ENCODE measurements around the gene PRDM2.

DNA sequence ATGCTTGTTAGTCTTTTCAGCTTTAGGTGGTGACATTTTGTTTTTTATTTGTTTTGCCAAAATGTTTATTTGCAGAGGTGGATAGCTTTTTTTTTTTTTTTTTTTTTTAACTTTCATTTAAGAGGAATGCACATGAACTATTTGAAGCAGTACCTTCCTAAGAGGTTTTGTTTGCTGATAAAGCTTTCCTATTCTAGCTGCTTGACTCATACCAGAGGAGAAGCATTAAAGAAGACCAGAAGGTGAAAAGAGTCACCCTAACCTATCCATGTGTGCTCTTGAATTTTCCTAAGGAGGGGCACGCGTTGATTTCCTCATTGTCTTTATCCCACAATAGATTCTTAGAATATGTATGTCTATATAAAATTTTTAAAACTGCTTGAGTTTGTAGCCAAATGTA, 57.7 kb downstream of the PRDM2 start:
- TF ChIP-seq, protein P1, sequence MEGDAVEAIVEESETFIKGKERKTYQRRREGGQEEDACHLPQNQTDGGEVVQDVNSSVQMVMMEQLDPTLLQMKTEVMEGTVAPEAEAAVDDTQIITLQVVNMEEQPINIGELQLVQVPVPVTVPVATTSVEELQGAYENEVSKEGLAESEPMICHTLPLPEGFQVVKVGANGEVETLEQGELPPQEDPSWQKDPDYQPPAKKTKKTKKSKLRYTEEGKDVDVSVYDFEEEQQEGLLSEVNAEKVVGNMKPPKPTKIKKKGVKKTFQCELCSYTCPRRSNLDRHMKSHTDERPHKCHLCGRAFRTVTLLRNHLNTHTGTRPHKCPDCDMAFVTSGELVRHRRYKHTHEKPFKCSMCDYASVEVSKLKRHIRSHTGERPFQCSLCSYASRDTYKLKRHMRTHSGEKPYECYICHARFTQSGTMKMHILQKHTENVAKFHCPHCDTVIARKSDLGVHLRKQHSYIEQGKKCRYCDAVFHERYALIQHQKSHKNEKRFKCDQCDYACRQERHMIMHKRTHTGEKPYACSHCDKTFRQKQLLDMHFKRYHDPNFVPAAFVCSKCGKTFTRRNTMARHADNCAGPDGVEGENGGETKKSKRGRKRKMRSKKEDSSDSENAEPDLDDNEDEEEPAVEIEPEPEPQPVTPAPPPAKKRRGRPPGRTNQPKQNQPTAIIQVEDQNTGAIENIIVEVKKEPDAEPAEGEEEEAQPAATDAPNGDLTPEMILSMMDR (tag by site-specific recombination; IDR thresholded peaks at IDR 0.05), result no peak
- TF ChIP-seq ZNF76 (tag by site-specific recombination; IDR thresholded peaks at IDR 0.05; ENCODE audit: borderline replicate concordance, low read depth) (no peak), YY1 (tag by site-specific recombination; IDR thresholded peaks at IDR 0.05) (no peak), ZNF549 (tag by site-specific recombination; IDR thresholded peaks at IDR 0.05) (no peak), SETDB1 (IDR thresholded peaks at IDR 0.05; ENCODE audit: insufficient read length, low read length) (no peak)

All from HEK293 (cell line).